K562 (cell line): Measurements from ENCODE around the gene TANC1. TPM values are rescaled to one million over a fixed set of nuclear protein-coding genes. Genes with fewer than 3 reads are reported as not detected.

Source experiments
- ATAC-seq: fragments of 200-7000 bp; cut with Tn5 transposase; 3 replicates; pipeline ENCODE4 v1.9.1; 2020; ENCODE audit warnings: moderate library complexity
- BruUV-seq: library from RNA; stranded (reverse); fragments of 400-500 nt; replicated peaks from 2 replicates; lab custom pipeline; 2021; lab: Mats Ljungman, UMichigan
- CTCF ChIA-PET: fragments of 300-600 bp; formaldehyde crosslinking; extraction: SDS; loops from one replicate; lab custom pipeline; 2021; ENCODE audit warnings: low intra/inter-chr PET ratio; lab: Yijun Ruan, JAX
- POLR2A ChIA-PET: fragments of 300-600, 350-650 bp; sonication (Branson Sonifier 250); formaldehyde crosslinking; extraction: SDS; loops from one replicate; lab custom pipeline; 2021; ENCODE audit warnings: antibody characterized with exemption, inconsistent platforms; lab: Yijun Ruan, JAX
- DNase-seq, 4 experiments: peaks; one replicate each; pipeline versions ENCODE4 v3.0.0 to v3.0.0-alpha.2; 2011 to 2018; ENCODE audit warnings: low spot score in 3 of 4, mixed read lengths in 3 of 4; ENCODE audit errors: extremely low read depth in 1 of 4
- FAIRE-seq: peaks from 2 replicates; lab custom pipeline; 2011; peaks lifted over from hg19 to GRCh38; lab: Jason Lieb, UNC
- H2AFZ ChIP-seq: 2 replicates; pipeline ENCODE4 v1.6.0; 2011; ENCODE audit warnings: low read depth, low read length, control low read depth, inconsistent platforms
- H3K27ac ChIP-seq: fragments of 200-600 bp; 3 replicates; pipeline ENCODE4 v1.8.0; 2011; ENCODE audit warnings: low read depth, mild to moderate bottlenecking, control low read depth, inconsistent platforms, low read length, moderate library complexity, mixed read lengths; ENCODE audit errors: extremely low read depth
- H3K27me3 ChIP-seq, 2 experiments: fragments of 300-600 bp in 1 of 2; 2 replicates in 1 of 2; 3 replicates in 1 of 2; pipeline versions ENCODE4 v1.6.0 to v1.8.0; 2011; ENCODE audit warnings: inconsistent platforms in 2 of 2, low read length in 2 of 2, mild to moderate bottlenecking in 1 of 2, mixed read lengths in 1 of 2, moderate library complexity in 1 of 2; ENCODE audit not compliant: control insufficient read depth in 2 of 2, insufficient read depth in 2 of 2
- H3K36me3 ChIP-seq: fragments of 300-600 bp; 3 replicates; pipeline ENCODE4 v1.8.0; 2011; ENCODE audit warnings: mild to moderate bottlenecking, low read length, inconsistent platforms; ENCODE audit not compliant: control insufficient read depth, insufficient read depth
- H3K4me1 ChIP-seq, 2 experiments: fragments of 200-600 bp in 1 of 2; replicated peaks in 1 of 2; 2 replicates in 1 of 2; 3 replicates in 1 of 2; pipeline versions ENCODE4 v1.5.1 to v1.8.0; 2011; ENCODE audit warnings: inconsistent platforms in 2 of 2, low read length in 2 of 2, mild to moderate bottlenecking in 1 of 2, mixed read lengths in 1 of 2, moderate library complexity in 1 of 2; ENCODE audit not compliant: control insufficient read depth in 2 of 2, insufficient read depth in 2 of 2
- H3K4me2 ChIP-seq: 2 replicates; pipeline ENCODE4 v1.6.1; 2011; ENCODE audit warnings: low read length, control low read depth, inconsistent platforms, mixed read lengths; ENCODE audit not compliant: insufficient read depth
- H3K4me3 ChIP-seq: fragments of 200-600 bp; sonication (generic), shearing (Covaris generic); 2 replicates; pipeline ENCODE4 v1.5.1; 2016; ENCODE audit warnings: control low read depth, inconsistent platforms
- H3K79me2 ChIP-seq: fragments of 200-600 bp; 3 replicates; pipeline ENCODE4 v1.8.0; 2011; ENCODE audit warnings: low read length, inconsistent platforms; ENCODE audit not compliant: control insufficient read depth, insufficient read depth
- H3K9ac ChIP-seq, 2 experiments: 2 replicates each; pipeline versions ENCODE4 v1.6.0 to v1.6.1; 2011; ENCODE audit warnings: low read depth in 2 of 2, low read length in 2 of 2, control low read depth in 1 of 2, inconsistent platforms in 1 of 2, mild to moderate bottlenecking in 1 of 2, mixed read lengths in 1 of 2; ENCODE audit not compliant: insufficient read depth in 1 of 2
- H3K9me1 ChIP-seq: one replicate; pipeline ENCODE4 v1.6.0; 2011; ENCODE audit warnings: inconsistent platforms, mild to moderate bottlenecking, low read length, moderate library complexity; ENCODE audit not compliant: control insufficient read depth, insufficient read depth
- H3K9me3 ChIP-seq: replicated peaks from 2 replicates; pipeline ENCODE4 v1.5.1; 2011; ENCODE audit warnings: low read depth, low read length, inconsistent platforms; ENCODE audit not compliant: control insufficient read depth, insufficient read depth
- H4K20me1 ChIP-seq: replicated peaks from 2 replicates; pipeline ENCODE4 v1.6.1; 2011; ENCODE audit warnings: low read length, inconsistent platforms, mixed read lengths; ENCODE audit not compliant: control insufficient read depth, insufficient read depth
- BDP1 ChIP-seq: IDR thresholded peaks from 3 replicates; pipeline ENCODE4 v1.6.1; 2011; ENCODE audit not compliant: insufficient read length, insufficient read depth
- BRCA1 ChIP-seq, 2 experiments: fragments of 450-650 bp in 1 of 2; sonication (generic) in 1 of 2; formaldehyde crosslinking in 1 of 2; IDR thresholded peaks; 2 replicates each; pipeline versions ENCODE4 v1.5.0 to v1.6.1; 2017 to 2020; ENCODE audit warnings: mild to moderate bottlenecking in 1 of 2, missing genetic modification reagents in 1 of 2
- CAMTA2 ChIP-seq: fragments of 250-450 bp; sonication (Bioruptor Pico); conservative IDR thresholded peaks from 2 replicates; pipeline ENCODE4 v1.5.1; 2022
- CEBPG ChIP-seq, 3 experiments: fragments of 200-800 bp in 1 of 3; sonication (Bioruptor generic) in 1 of 3; sonication (generic) in 1 of 3; formaldehyde crosslinking in 1 of 3; IDR thresholded peaks in 2 of 3; conservative IDR thresholded peaks in 1 of 3; 2 replicates each; pipeline versions ENCODE4 v1.6.1 to v1.8.0; 2016 to 2022; ENCODE audit warnings: missing compliant biosample characterization in 2 of 3, missing genetic modification characterization in 2 of 3, mild to moderate bottlenecking in 1 of 3, missing genetic modification reagents in 1 of 3
- DPF2 ChIP-seq: fragments of 450-650 bp; IDR thresholded peaks from 2 replicates; pipeline ENCODE4 v1.6.1; 2016
- MTA3 ChIP-seq: fragments of 450-650 bp; formaldehyde crosslinking; IDR thresholded peaks from 2 replicates; pipeline ENCODE4 v1.6.1; 2017; ENCODE audit warnings: mild to moderate bottlenecking, borderline replicate concordance
- MTF1 ChIP-seq: fragments of 250-450 bp; sonication (Bioruptor Pico); IDR thresholded peaks from 2 replicates; pipeline ENCODE4 v1.9.0; 2021; ENCODE audit warnings: moderate library complexity, mild to moderate bottlenecking, inconsistent platforms, borderline replicate concordance
- MYNN ChIP-seq, 2 experiments: sonication (generic); formaldehyde crosslinking in 1 of 2; IDR thresholded peaks; 2 replicates each; pipeline versions ENCODE4 v1.5.0 to v1.6.1; 2016 to 2020; ENCODE audit warnings: antibody characterized with exemption in 1 of 2, missing genetic modification reagents in 1 of 2
- POU5F1 ChIP-seq: fragments of 150-350 bp; IDR thresholded peaks from 2 replicates; pipeline ENCODE4 v1.6.1; 2014; ENCODE audit warnings: borderline replicate concordance, low read length, low read depth, mild to moderate bottlenecking; ENCODE audit not compliant: partially characterized antibody
- RBM39 ChIP-seq: fragments of 200-400 bp; formaldehyde crosslinking; optimal IDR thresholded peaks from 2 replicates; pipeline ENCODE3; 2018; ENCODE audit warnings: low read depth, low read length
- RCOR1 ChIP-seq, 2 experiments: IDR thresholded peaks; 2 replicates each; pipeline ENCODE4 v1.6.1; 2012; ENCODE audit warnings: low read depth in 2 of 2, low read length in 2 of 2, borderline replicate concordance in 1 of 2, improper control_type of control experiment in 1 of 2
- SREBF2 ChIP-seq: sonication (generic); formaldehyde crosslinking; IDR thresholded peaks from 2 replicates; pipeline ENCODE4 v1.4.0; 2020; ENCODE audit warnings: mild to moderate bottlenecking, missing genetic modification reagents
- XRCC5 ChIP-seq: fragments of 200-400 bp; formaldehyde crosslinking; IDR thresholded peaks from 2 replicates; pipeline ENCODE4 v1.6.1; 2017; ENCODE audit warnings: low read depth, mild to moderate bottlenecking, low read length
- YY1 ChIP-seq, 3 experiments: IDR thresholded peaks; 2 replicates each; pipeline ENCODE4 v1.6.1; 2011; ENCODE audit warnings: low read length in 2 of 3, mild to moderate bottlenecking in 2 of 3, moderate library complexity in 2 of 3, borderline replicate concordance in 1 of 3, control low read depth in 1 of 3, low read depth in 1 of 3; ENCODE audit not compliant: insufficient read depth in 3 of 3, insufficient replicate concordance in 2 of 3, control insufficient read depth in 1 of 3, insufficient read length in 1 of 3; ENCODE audit errors: extremely low read depth in 1 of 3
- ZNF639 ChIP-seq, 2 experiments: fragments of 200-800 bp in 1 of 2; sonication (Bioruptor generic) in 1 of 2; sonication (generic) in 1 of 2; formaldehyde crosslinking in 1 of 2; IDR thresholded peaks in 1 of 2; conservative IDR thresholded peaks in 1 of 2; 2 replicates each; pipeline versions ENCODE4 v1.5.0 to v1.6.1; 2016 to 2020; ENCODE audit warnings: missing compliant biosample characterization in 1 of 2, missing genetic modification characterization in 1 of 2, missing genetic modification reagents in 1 of 2
- WGBS: fragments of 100-300 bp; shearing (Covaris generic); methylation state at CpG from one replicate; pipeline ENCODE4 v1.1.6; 2016; ENCODE audit warnings: low coverage, mixed read lengths; ENCODE audit not compliant: insufficient coverage; ENCODE audit errors: missing lambda C conversion rate; 5-methylcytosine and 5-hydroxymethylcytosine counted together
- in situ Hi-C: fragments of 300-500 bp; cut with MboI; formaldehyde crosslinking; loops from 4 replicates; pipeline ENCODE4 v1.15.0; 2018; ENCODE audit warnings: inconsistent platforms, mixed read lengths
- intact Hi-C: fragments of 100-400 bp; cut with micrococcal nuclease; formaldehyde crosslinking; loops from 2 replicates; pipeline ENCODE4 v1.14.2; 2022
- polyA plus RNA-seq, 8 experiments: library from polyadenylated mRNA; depleted of rRNA in 4 of 8; stranded (reverse) in 5 of 8; unstranded in 3 of 8; fragments of >200 nt; fragmentation: Nextera tagmentation in 2 of 8; fragmentation: Illumina TruSeq in 1 of 8; extraction: Ambion mirVana in 2 of 8; extraction: Trizol in 1 of 8; gene quantifications; 2 replicates each; pipeline versions ENCODE4 v1.2.1 to v1.2.3, GENCODE V29; 2011 to 2014; ENCODE audit warnings: inconsistent platforms in 1 of 8, missing spikeins in 1 of 8
- total RNA-seq, 7 experiments: library from RNA; depleted of rRNA in 6 of 7; stranded (reverse); fragments of >200 nt in 6 of 7; fragmentation: Illumina TruSeq in 2 of 7; extraction: Trizol in 2 of 7; gene quantifications; 2 replicates each; pipeline versions ENCODE4 v1.2.1 to v1.2.3, GENCODE V29; 2011 to 2021; ENCODE audit warnings: low replicate concordance in 1 of 7

Gene TANC1
- total and polyA plus RNA-seq, 9 of the 15 experiments (the other 6 are each of a cell fraction or from before 2014, with no cell fraction given), result under 0.01 to 0.20 (median 0.07) TPM; not detected in 1

DNA sequence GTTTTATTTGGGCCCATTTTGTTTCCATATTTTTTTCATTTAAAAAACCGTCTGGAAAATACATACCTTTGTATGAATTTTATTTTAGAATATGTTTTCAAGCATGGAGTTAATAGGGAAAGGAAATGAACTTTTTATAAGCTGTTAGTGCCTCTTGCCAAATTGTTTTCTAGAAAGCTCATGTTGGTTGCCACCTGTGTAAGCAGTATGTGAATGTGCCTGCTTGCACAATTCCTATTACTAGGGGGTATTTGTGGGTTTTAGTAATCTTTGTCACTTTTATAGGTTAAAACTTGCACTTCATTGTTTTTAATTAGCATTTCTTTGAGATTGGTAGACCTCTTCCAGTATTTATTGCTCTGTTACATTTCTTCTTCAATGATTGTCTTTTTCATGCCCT, 107.3 kb downstream of the TANC1 start:
- DNase-seq (no peak), ATAC-seq (no peak), FAIRE-seq (no peak)
- H3K4me2 ChIP-seq, result no peak overlapping the region
- H3K9ac ChIP-seq, result no peak overlapping the region
- no peaks in the 10 kb centered on the region for H3K9me1 ChIP-seq
- WGBS, result 0% methylated on average over 1 of the region's 1 CpG
- H3K4me3 ChIP-seq, result no peak overlapping the region
- CTCF ChIA-PET, result no interaction called here
- no peaks in the 10 kb centered on the region for H3K79me2 ChIP-seq
- H3K27ac ChIP-seq, result no peak overlapping the region
- POLR2A ChIA-PET, result no interaction called here
- peaks cover 2 to 7% of the 10 kb centered on the region in 2 experiments; a peak in 4 of 5 replicates for H3K27me3 ChIP-seq
- no peaks in the 10 kb centered on the region for H3K9me3 ChIP-seq
- H3K4me1 ChIP-seq, result no peaks in the 10 kb centered on the region
- no TSS peak for BruUV-seq
- H3K36me3 ChIP-seq, result no peaks in the 10 kb centered on the region
- in situ Hi-C loops, result no loop called here
- no peak overlapping the region for H2AFZ ChIP-seq
- no peak for TF ChIP-seq DPF2
- no peak for TF ChIP-seq SREBF2
- TF ChIP-seq BRCA1 (IDR thresholded peaks at IDR 0.05), result no peak
- no peak for TF ChIP-seq BRCA1 (CRISPR knock-in tag; IDR thresholded peaks at IDR 0.05)
- no peak for TF ChIP-seq RCOR1 (IDR thresholded peaks at IDR 0.05; ENCODE audit: borderline replicate concordance in 1 of 2, low read depth in 2 of 2, low read length in 2 of 2)
- TF ChIP-seq MTF1, result no peak
- no peak for TF ChIP-seq ZNF639 (CRISPR knock-in tag; conservative IDR thresholded peaks at IDR 0.05 in 1 of 2, IDR thresholded peaks at IDR 0.05 in 1 of 2)
- no peak for TF ChIP-seq POU5F1
- no peak for TF ChIP-seq MTA3
- no peak for TF ChIP-seq XRCC5
- TF ChIP-seq CAMTA2 (CRISPR knock-in tag), result no peak
- TF ChIP-seq RBM39, result no peak
- no peak for TF ChIP-seq CEBPG (CRISPR knock-in tag; IDR thresholded peaks at IDR 0.05)
- TF ChIP-seq CEBPG (tag; conservative IDR thresholded peaks at IDR 0.05 in 1 of 2, IDR thresholded peaks at IDR 0.05 in 1 of 2), result no peak
- no peak for TF ChIP-seq YY1 (IDR thresholded peaks at IDR 0.05; ENCODE audit: borderline replicate concordance in 1 of 3, control insufficient read depth in 1 of 3, extremely low read depth in 1 of 3, insufficient read depth in 3 of 3, insufficient read length in 1 of 3, insufficient replicate concordance in 2 of 3, low read depth in 1 of 3, low read length in 2 of 3)
- TF ChIP-seq MYNN (IDR thresholded peaks at IDR 0.05), result no peak
- TF ChIP-seq MYNN (CRISPR knock-in tag; IDR thresholded peaks at IDR 0.05), result no peak
- TF ChIP-seq BDP1, result no peak
- intact Hi-C loops, result no loop called here
- H4K20me1 ChIP-seq, result no peaks in the 10 kb centered on the region
